Large intestine (tissue), 3 donors: Measurements from ENCODE around the gene EHMT1. TPM values are rescaled to one million over a fixed set of nuclear protein-coding genes. Genes with fewer than 3 reads are reported as not detected.

ENCODE experiments used
- DNase-seq, 2 donors: peaks; one replicate each; pipeline versions ENCODE4 v3.0.0 to v3.0.0-alpha.2; 2013
- H3K27ac ChIP-seq: one replicate; pipeline ENCODE4 v1.5.1; 2013; ENCODE audit warnings: low read length
- H3K27me3 ChIP-seq: 2 replicates; pipeline ENCODE4 v1.6.1; 2013; ENCODE audit warnings: low read length; ENCODE audit not compliant: control insufficient read depth, insufficient read depth
- H3K36me3 ChIP-seq: 2 replicates; pipeline ENCODE4 v1.6.1; 2013; ENCODE audit warnings: low read length; ENCODE audit not compliant: control insufficient read depth, insufficient read depth
- H3K4me1 ChIP-seq: one replicate; pipeline ENCODE4 v1.6.1; 2013; ENCODE audit warnings: low read length; ENCODE audit not compliant: control insufficient read depth, insufficient read depth
- H3K4me3 ChIP-seq: one replicate; pipeline ENCODE4 v1.5.1; 2013; ENCODE audit warnings: low read length
- H3K9me3 ChIP-seq: one replicate; pipeline ENCODE4 v1.6.1; 2013; ENCODE audit warnings: mild to moderate bottlenecking, low read depth, low read length, moderate library complexity; ENCODE audit not compliant: control insufficient read depth
- WGBS: methylation state at CpG from one replicate; pipeline ENCODE4 v1.1.5; 2013; ENCODE audit warnings: low lambda C conversion rate; ENCODE audit not compliant: insufficient coverage; 5-methylcytosine and 5-hydroxymethylcytosine counted together
- polyA plus RNA-seq: library from polyadenylated mRNA; unstranded; fragments of 120-200 nt; gene quantifications from one replicate; pipeline ENCODE4 v1.2.1, GENCODE V29; 2013

The EHMT1 gene
- polyA plus RNA-seq, 1 donor = 38.7 TPM

GRCh38 chr9:137837345-137838278, 218.8 kb downstream of the EHMT1 start:
- H3K27ac ChIP-seq = no peak overlapping the region
- H3K36me3 ChIP-seq = peaks cover 37% of the 10 kb centered on the region
- no peaks in the 10 kb centered on the region for H3K4me1 ChIP-seq
- no peaks in the 10 kb centered on the region for H3K27me3 ChIP-seq
- peaks cover 24% of the 10 kb centered on the region for H3K9me3 ChIP-seq
- no peak for DNase-seq
- H3K4me3 ChIP-seq = no peak overlapping the region
- WGBS = no CpG with 5 or more reads among the region's 20 CpGs

GRCh38 chr9:137838576-137838975, 219.8 kb downstream of the EHMT1 start:
- Histone ChIP-seq H3K9me3 (peaks cover 16% of the 10 kb centered on the region), H3K36me3 (peaks cover 27% of the 10 kb centered on the region)
- WGBS = no CpG with 5 or more reads among the region's 10 CpGs

GRCh38 chr9:137843355-137843754, 224.6 kb downstream of the EHMT1 start:
- Histone ChIP-seq H3K4me3 (no peak overlapping the region), H3K4me1 (no peaks in the 10 kb centered on the region), H3K27ac (no peak overlapping the region), H3K27me3 (no peaks in the 10 kb centered on the region), H3K9me3 (peaks cover 2% of the 10 kb centered on the region), H3K36me3 (no peaks in the 10 kb centered on the region)
- DNase-seq = no peak
- 100% methylated on average over 3 of the region's 9 CpGs for WGBS

More at GRCh38 chr9:137838576-137838975, 219.8 kb downstream of the EHMT1 start:
- no peak overlapping the region for H3K4me3 ChIP-seq
- DNase-seq = no peak
- H3K27ac ChIP-seq = no peak overlapping the region
- H3K27me3 ChIP-seq = no peaks in the 10 kb centered on the region
- H3K4me1 ChIP-seq = no peaks in the 10 kb centered on the region

DNA sequence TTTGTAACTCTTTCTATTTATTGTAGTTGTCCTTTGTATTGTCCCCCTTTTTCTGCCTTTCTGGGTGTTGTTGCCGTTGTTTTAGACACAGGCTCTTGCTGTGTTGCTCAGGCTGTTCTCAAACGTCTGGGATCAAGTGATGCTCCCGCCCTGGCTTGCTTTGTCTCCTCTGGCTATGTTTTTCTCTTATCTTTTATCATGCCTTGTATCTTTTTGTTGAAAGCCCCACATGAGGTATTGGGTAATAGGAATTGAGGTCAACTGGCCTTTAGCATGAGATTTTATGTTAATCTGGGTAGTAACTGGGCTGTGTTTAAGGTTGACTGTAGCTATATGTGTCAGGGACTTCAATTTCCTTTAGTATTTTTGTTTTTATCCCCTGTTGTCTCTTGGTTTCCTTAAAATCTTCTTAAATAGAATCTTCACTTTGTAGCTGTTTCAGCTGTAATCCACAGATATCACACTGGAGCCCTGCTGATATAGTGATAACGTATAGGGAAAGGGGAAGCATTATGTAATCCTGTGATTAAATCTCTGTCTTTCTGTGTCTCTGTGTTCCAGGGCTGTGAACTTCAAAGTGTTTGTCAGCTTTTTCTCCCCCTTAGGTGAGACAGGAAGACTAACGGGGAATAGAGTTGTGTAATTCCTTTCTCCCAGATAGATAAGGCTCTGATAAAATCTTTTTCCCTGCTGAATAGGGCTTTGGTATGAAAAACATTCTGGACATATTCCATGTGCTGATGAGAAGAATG, 232.9 kb downstream of the EHMT1 start:
- Histone ChIP-seq H3K27me3 (no peaks in the 10 kb centered on the region), H3K4me3 (no peak overlapping the region), H3K27ac (no peak overlapping the region), H3K4me1 (no peaks in the 10 kb centered on the region), H3K9me3 (peaks cover 15% of the 10 kb centered on the region), H3K36me3 (no peaks in the 10 kb centered on the region)
- DNase-seq = no peak
- WGBS = 83% methylated on average over 1 of the region's 5 CpGs

GRCh38 chr9:137853392-137853995, 234.7 kb downstream of the EHMT1 start:
- no peak for DNase-seq
- no peak overlapping the region for H3K27ac ChIP-seq

GRCh38 chr9:137860361-137860760, 241.6 kb downstream of the EHMT1 start:
- Histone ChIP-seq H3K27me3 (no peaks in the 10 kb centered on the region), H3K27ac (no peak overlapping the region), H3K9me3 (peaks cover 11% of the 10 kb centered on the region), H3K36me3 (no peaks in the 10 kb centered on the region), H3K4me3 (no peak overlapping the region), H3K4me1 (no peaks in the 10 kb centered on the region)
- no CpG with 5 or more reads among the region's 1 CpG for WGBS
- DNase-seq = no peak

More at GRCh38 chr9:137853392-137853995, 234.7 kb downstream of the EHMT1 start:
- peaks cover 15% of the 10 kb centered on the region for H3K9me3 ChIP-seq
- no peak overlapping the region for H3K4me3 ChIP-seq
- WGBS = 100% methylated on average over 1 of the region's 1 CpG
- H3K27me3 ChIP-seq = no peaks in the 10 kb centered on the region
- no peaks in the 10 kb centered on the region for H3K36me3 ChIP-seq
- no peaks in the 10 kb centered on the region for H3K4me1 ChIP-seq

- Histone ChIP-seq H3K36me3 (no peaks in the 10 kb centered on the region), H3K4me1 (no peaks in the 10 kb centered on the region), H3K9me3 (peaks cover 3% of the 10 kb centered on the region), H3K4me3 (no peak overlapping the region), H3K27ac (no peak overlapping the region), H3K27me3 (no peaks in the 10 kb centered on the region)
- 100% methylated on average over 1 of the region's 18 CpGs for WGBS
- DNase-seq = no peak
These were observed 246.9 kb downstream of the EHMT1 start for GRCh38 chr9:137865581-137866145.

DNA sequence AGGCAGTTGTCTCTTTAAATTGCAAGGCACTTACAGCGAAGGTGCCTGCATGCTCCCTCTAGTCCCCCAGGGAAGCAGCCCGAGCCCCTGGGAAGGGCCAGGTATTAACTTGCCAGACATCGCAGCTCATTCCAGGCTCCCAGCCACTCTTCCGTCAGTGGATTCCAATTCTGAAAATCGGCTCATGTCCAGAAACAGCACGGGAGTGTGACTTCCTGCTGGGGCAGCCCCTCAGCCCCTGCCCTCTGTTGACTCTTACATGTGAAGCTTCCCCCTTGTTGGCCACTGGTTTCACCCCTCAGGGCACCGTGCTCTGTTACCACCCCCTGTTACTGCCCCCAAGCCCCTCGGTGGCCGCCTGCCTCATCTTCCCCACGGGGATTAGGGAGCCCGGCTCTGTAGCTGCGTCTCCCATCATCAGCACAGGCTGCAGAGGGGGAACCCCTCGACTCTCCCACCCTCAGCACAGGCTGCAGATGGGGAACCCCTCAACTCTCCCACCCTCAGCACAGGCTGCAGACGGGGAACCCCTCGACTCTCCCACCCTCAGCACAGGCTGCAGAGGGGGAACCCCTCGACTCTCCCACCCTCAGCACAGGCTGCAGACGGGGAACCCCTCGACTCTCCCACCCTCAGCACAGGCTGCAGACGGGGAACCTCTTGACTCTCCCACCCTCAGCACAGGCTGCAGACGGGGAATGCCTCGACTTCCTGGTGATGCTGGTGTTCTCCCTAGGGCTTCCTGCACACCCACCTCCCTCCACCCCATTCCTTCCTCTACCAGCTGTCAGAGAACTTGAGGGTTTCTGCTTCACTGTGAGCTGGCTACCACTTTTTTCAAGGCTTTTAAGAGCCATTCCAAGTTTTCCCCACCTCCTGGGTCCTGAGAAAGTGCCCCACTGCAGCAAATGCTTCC, 247.7 kb downstream of the EHMT1 start:
- no peaks in the 10 kb centered on the region for H3K27me3 ChIP-seq
- no peak overlapping the region for H3K4me3 ChIP-seq
- no peak for DNase-seq
- no CpG with 5 or more reads among the region's 21 CpGs for WGBS
- no peaks in the 10 kb centered on the region for H3K4me1 ChIP-seq
- H3K36me3 ChIP-seq = no peaks in the 10 kb centered on the region
- no peaks in the 10 kb centered on the region for H3K9me3 ChIP-seq
- H3K27ac ChIP-seq = no peak overlapping the region

DNA sequence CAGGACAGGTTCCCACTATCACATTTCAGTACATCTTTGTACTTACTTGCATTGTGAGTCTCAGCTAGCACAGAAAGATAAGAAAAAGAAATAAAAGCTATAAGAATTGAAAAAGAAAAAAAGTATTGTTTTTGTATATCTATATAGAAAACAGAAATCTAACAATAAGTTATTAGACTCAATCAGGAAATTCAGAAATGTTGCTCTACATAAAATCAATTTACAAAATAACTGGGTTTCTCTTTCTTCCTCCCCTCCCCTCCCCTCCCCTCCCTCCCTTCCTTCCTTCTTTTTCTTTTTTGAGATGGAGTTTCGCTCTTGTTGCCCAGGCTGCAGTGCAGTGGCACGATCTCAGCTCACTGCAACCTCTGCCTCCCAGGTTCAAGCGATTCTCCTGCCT, 251.6 kb downstream of the EHMT1 start:
- Histone ChIP-seq H3K36me3 (no peaks in the 10 kb centered on the region), H3K9me3 (no peaks in the 10 kb centered on the region), H3K4me3 (no peak overlapping the region), H3K27ac (no peak overlapping the region), H3K27me3 (peaks cover 3% of the 10 kb centered on the region), H3K4me1 (no peaks in the 10 kb centered on the region)
- no peak for DNase-seq
- no CpG with 5 or more reads among the region's 3 CpGs for WGBS
